NCI-H1417 treated with DMSO at 0.1 percent for 48 hours (cell line): ENCODE measurements around the gene BNIP2.
"Not testable (repeated sequence)": the region's sequence is repeated elsewhere in the genome, so short reads cannot be mapped to it uniquely, and the experiment has no call there.

ENCODE experiments used
- DNase-seq: peaks from one replicate; lab custom pipeline; 2025; lab: John Stamatoyannopoulos, UW

BNIP2 gene

GRCh38 chr15:59688782-59689625 is at the start of gene BNIP2:
BNIP2 (minus strand) TSS chr15:59689320; CDS start chr15:59682457, 6,863 bp downstream.
- DNase-seq, result peak; percentile 93

- DNase-seq, result peak; percentile 30
Observed at GRCh38 chr15:59738676-59739075, 49.6 kb upstream of the BNIP2 start.

- no peak for DNase-seq
Observed at GRCh38 chr15:59736181-59736580, 47.1 kb upstream of the BNIP2 start.

GRCh38 chr15:59725151-59725486 is 36.0 kb upstream of the BNIP2 start:
- DNase-seq, result no peak

- no peak for DNase-seq
Observed at GRCh38 chr15:59723687-59724346, 34.7 kb upstream of the BNIP2 start.

- no peak for DNase-seq
Observed at GRCh38 chr15:59722476-59722875, 33.4 kb upstream of the BNIP2 start.

GRCh38 chr15:59722037-59722436 is 32.9 kb upstream of the BNIP2 start:
- DNase-seq, result no peak

- no peak for DNase-seq
Observed at GRCh38 chr15:59721411-59721810, 32.3 kb upstream of the BNIP2 start.

GRCh38 chr15:59713177-59713576 is 24.1 kb upstream of the BNIP2 start:
- no peak for DNase-seq

- no peak for DNase-seq
Observed at GRCh38 chr15:59711451-59712243, 22.5 kb upstream of the BNIP2 start.

GRCh38 chr15:59707619-59708018 is 18.5 kb upstream of the BNIP2 start:
- no peak for DNase-seq

- no peak for DNase-seq
Observed at GRCh38 chr15:59703979-59704796, 15.1 kb upstream of the BNIP2 start.

- DNase-seq, result no peak
Observed at GRCh38 chr15:59702351-59702750, 13.2 kb upstream of the BNIP2 start.

GRCh38 chr15:59701880-59702279 is 12.8 kb upstream of the BNIP2 start:
- DNase-seq, result no peak

- DNase-seq, result no peak
Observed at GRCh38 chr15:59699810-59700431, 10.8 kb upstream of the BNIP2 start.

- DNase-seq, result not testable (repeated sequence)
Observed at GRCh38 chr15:59698065-59698464, 8.9 kb upstream of the BNIP2 start.

GRCh38 chr15:59696332-59696731 is 7.2 kb upstream of the BNIP2 start:
- DNase-seq, result no peak

GRCh38 chr15:59694779-59695178 is 5.7 kb upstream of the BNIP2 start:
- no peak for DNase-seq

GRCh38 chr15:59691194-59691805 is 2.2 kb upstream of the BNIP2 start:
- DNase-seq, result no peak

- DNase-seq, result peak; percentile 75
Observed at GRCh38 chr15:59689626-59690236, 611 bp upstream of the BNIP2 start.

- DNase-seq, result no peak
Observed at GRCh38 chr15:59688423-59688781, 718 bp downstream of the BNIP2 start.
